Right lobe of liver (tissue), 6 donors: Measurements from ENCODE around the gene LRMDA. TPM values are rescaled to one million over a fixed set of nuclear protein-coding genes. Genes with fewer than 3 reads are reported as not detected.

Experiments
- ATAC-seq, 4 donors: fragments of 200-7000 bp; cut with Tn5 transposase; one replicate each; pipeline ENCODE4 v1.9.1; 2020; ENCODE audit warnings: mild to moderate bottlenecking in 4 of 4, moderate library complexity in 4 of 4
- DNase-seq, 3 donors: peaks; one replicate each; pipeline ENCODE4 v3.0.0-alpha.2; 2020
- H3K27ac ChIP-seq, 3 donors: fragments of 200-600 bp; one replicate each; pipeline ENCODE4 v1.8.0; 2022
- H3K27me3 ChIP-seq, 2 donors: fragments of 200-600 bp; one replicate each; pipeline ENCODE4 v1.8.0; 2022
- H3K36me3 ChIP-seq, 4 donors: fragments of 200-600 bp; sonication (generic) in 1 of 4; one replicate each; pipeline versions ENCODE4 v1.5.1 to v1.8.0; 2017 to 2022; ENCODE audit warnings: control low read depth in 1 of 4
- H3K4me1 ChIP-seq, 4 donors: fragments of 200-600 bp; sonication (generic) in 1 of 4; one replicate each; pipeline versions ENCODE4 v1.5.1 to v1.8.0; 2017 to 2022; ENCODE audit warnings: control low read depth in 1 of 4
- H3K4me3 ChIP-seq, 3 donors: fragments of 200-600 bp; one replicate each; pipeline ENCODE4 v1.8.0; 2022
- H3K9me3 ChIP-seq, 4 donors: fragments of 200-600 bp; sonication (generic) in 1 of 4; one replicate each; pipeline versions ENCODE4 v1.5.1 to v1.8.0; 2017 to 2022; ENCODE audit warnings: control low read depth in 1 of 4
- CTCF ChIP-seq, 4 donors: fragments of 200-600 bp in 3 of 4; fragments of 450-650 bp in 1 of 4; IDR thresholded peaks; one replicate each; pipeline versions ENCODE4 v1.5.1 to v1.8.0; 2016 to 2022; ENCODE audit warnings: antibody characterized with exemption in 4 of 4, mild to moderate bottlenecking in 2 of 4
- POLR2A ChIP-seq: fragments of 450-650 bp; IDR thresholded peaks from one replicate; pipeline ENCODE4 v1.6.1; 2017; ENCODE audit warnings: antibody characterized with exemption, mild to moderate bottlenecking
- WGBS: methylation state at CpG from one replicate; pipeline ENCODE4 v1.1.6; 2018; ENCODE audit warnings: low coverage, low lambda C conversion rate; ENCODE audit not compliant: insufficient coverage; ENCODE audit errors: missing lambda C conversion rate; 5-methylcytosine and 5-hydroxymethylcytosine counted together
- intact Hi-C, 2 donors: fragments of 100-400 bp; cut with DNase I; formaldehyde crosslinking; loops; one replicate each; pipeline versions ENCODE4 v1.11.2 to v1.14.1; 2022
- total RNA-seq, 6 experiments: library from RNA; depleted of rRNA in 2 of 6; stranded (reverse); fragments of >200 nt in 2 of 6; fragmentation: NEBNext Ultra II Directional in 3 of 6; extraction: Animal tissue kit (Norgen Biotek cat#: 25700) in 3 of 6; gene quantifications; one replicate each; pipeline versions ENCODE4 v1.1.0 to v1.2.4, GENCODE V29; 2016 to 2023
- donor health status: DM: no; HTN: yes; CAD: no.
- donor health status: DM: no; HTN: no; CAD: no.
- donor health status: DM: no; HTN: no; CAD: no.
- donor health status: DM: no; HTN: yes; CAD: no.
- donor health status: DM: no; HTN: yes; CAD: no.

LRMDA gene
- total RNA-seq, 6 experiments from 2014 or later = 9.9 to 19.9 (median 16.3) TPM

GRCh38 chr10:75665707-75666106 lies 234.3 kb downstream of the LRMDA start:
- H3K4me3 ChIP-seq = no peak overlapping the region
- TF ChIP-seq CTCF (IDR thresholded peaks at IDR 0.05) (no peak), POLR2A (no peak)
- no peaks in the 10 kb centered on the region for H3K27me3 ChIP-seq
- peaks cover 0 to 35% (median 8%) of the 10 kb centered on the region in 4 donors for H3K4me1 ChIP-seq
- H3K9me3 ChIP-seq = no peaks in the 10 kb centered on the region
- no peaks in the 10 kb centered on the region for H3K36me3 ChIP-seq
- no peak for DNase-seq
- ATAC-seq = no peak
- no peak overlapping the region for H3K27ac ChIP-seq
- intact Hi-C loops = no loop called here

- H3K4me3 ChIP-seq = no peak overlapping the region
- no peak for TF ChIP-seq CTCF (IDR thresholded peaks at IDR 0.05)
- no peak for TF ChIP-seq POLR2A
- H3K27ac ChIP-seq = no peak overlapping the region
- DNase-seq (no peak), ATAC-seq (no peak)
- no peaks in the 10 kb centered on the region for H3K27me3 ChIP-seq
- H3K9me3 ChIP-seq = no peaks in the 10 kb centered on the region
- no peaks in the 10 kb centered on the region for H3K36me3 ChIP-seq
- intact Hi-C loops = no loop called here
- 70% methylated on average over 3 of the region's 4 CpGs for WGBS
- no peaks in the 10 kb centered on the region for H3K4me1 ChIP-seq
Measured at GRCh38 chr10:75672111-75672671, 240.8 kb downstream of the LRMDA start.

DNA sequence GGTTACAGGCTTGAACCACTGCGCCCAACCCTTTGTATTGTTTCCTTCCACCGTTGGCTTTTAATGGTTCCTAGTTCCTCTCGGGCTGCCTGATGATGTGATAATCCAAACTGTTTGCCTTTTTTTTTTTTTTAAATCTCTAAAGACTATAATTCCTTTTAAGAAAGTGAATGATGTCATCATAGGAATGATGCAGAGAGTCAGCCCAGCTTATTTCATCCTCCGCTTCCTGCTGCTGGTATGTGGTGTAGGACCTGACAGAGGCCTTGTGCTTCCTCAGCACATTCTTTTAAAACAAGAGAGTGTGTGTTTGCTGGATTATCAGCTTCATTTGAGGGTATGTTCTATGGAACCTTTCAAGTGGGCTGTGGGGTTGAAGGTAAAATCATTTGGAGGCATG lies 241.4 kb downstream of the LRMDA start:
- no peaks in the 10 kb centered on the region for H3K36me3 ChIP-seq
- no peaks in the 10 kb centered on the region for H3K4me1 ChIP-seq
- intact Hi-C loops = no loop called here
- no peaks in the 10 kb centered on the region for H3K27me3 ChIP-seq
- WGBS = 70% methylated on average over 4 of the region's 4 CpGs
- DNase-seq (no peak), ATAC-seq (peak in 1 of 4 donors; percentile 46)
- H3K9me3 ChIP-seq = no peaks in the 10 kb centered on the region
- TF ChIP-seq CTCF (IDR thresholded peaks at IDR 0.05) (no peak), POLR2A (no peak)
- H3K4me3 ChIP-seq = no peak overlapping the region
- no peak overlapping the region for H3K27ac ChIP-seq

- H3K4me1 ChIP-seq = peaks cover 0 to 14% (median 7%) of the 10 kb centered on the region in 4 donors
- DNase-seq = no peak
- no peaks in the 10 kb centered on the region for H3K9me3 ChIP-seq
- H3K27ac ChIP-seq = no peak overlapping the region
- WGBS = 60% methylated on average over 3 of the region's 3 CpGs
- no peaks in the 10 kb centered on the region for H3K27me3 ChIP-seq
- no peaks in the 10 kb centered on the region for H3K36me3 ChIP-seq
- intact Hi-C loops = no loop called here
- no peak for TF ChIP-seq POLR2A
- TF ChIP-seq CTCF (IDR thresholded peaks at IDR 0.05) = no peak
- ATAC-seq = no peak
- H3K4me3 ChIP-seq = no peak overlapping the region
Measured at GRCh38 chr10:75677541-75677940, 246.1 kb downstream of the LRMDA start.

GRCh38 chr10:75678527-75678926 lies 247.1 kb downstream of the LRMDA start:
- Histone ChIP-seq H3K4me1 (peaks cover 0 to 14% (median 7%) of the 10 kb centered on the region in 4 donors), H3K9me3 (no peaks in the 10 kb centered on the region), H3K27me3 (no peaks in the 10 kb centered on the region), H3K36me3 (no peaks in the 10 kb centered on the region), H3K4me3 (no peak overlapping the region), H3K27ac (no peak overlapping the region)
- ATAC-seq = no peak
- WGBS = 84% methylated on average over 4 of the region's 4 CpGs
- DNase-seq = no peak
- no peak for TF ChIP-seq POLR2A
- no peak for TF ChIP-seq CTCF (IDR thresholded peaks at IDR 0.05)
- intact Hi-C loops = no loop called here
